Progenitor cell of endocrine pancreas (in vitro differentiated cells): ENCODE results near the gene MAP1S. TPM values are rescaled to one million over a fixed set of nuclear protein-coding genes. Genes with fewer than 3 reads are reported as not detected.

Source experiments
- DNase-seq: peaks from one replicate; pipeline ENCODE4 v3.0.0; 2021; ENCODE audit warnings: low spot score; ENCODE audit not compliant: unreplicated experiment
- H3K27ac Mint-ChIP-seq: 2 replicates; pipeline ENCODE4 v1.8.0; 2021; ENCODE audit warnings: mild to moderate bottlenecking, moderate library complexity, mixed read lengths
- H3K27me3 Mint-ChIP-seq: 2 replicates; pipeline ENCODE4 v1.8.0; 2021; ENCODE audit warnings: mixed read lengths
- H3K36me3 Mint-ChIP-seq: 2 replicates; pipeline ENCODE4 v1.8.0; 2022; ENCODE audit warnings: mixed read lengths; ENCODE audit not compliant: insufficient read depth
- H3K4me1 Mint-ChIP-seq: 2 replicates; pipeline ENCODE4 v1.8.0; 2021; ENCODE audit warnings: low read depth, mixed read lengths
- H3K4me3 Mint-ChIP-seq: 2 replicates; pipeline ENCODE4 v1.8.0; 2021; ENCODE audit warnings: low read depth, mild to moderate bottlenecking, moderate library complexity, mixed read lengths
- H3K9me3 Mint-ChIP-seq: 2 replicates; pipeline ENCODE4 v1.8.0; 2021; ENCODE audit warnings: low read depth, mixed read lengths
- CTCF ChIP-seq: fragments of 200-600 bp; sonication (generic); IDR thresholded peaks from one replicate; pipeline ENCODE4 v1.5.0; 2021; ENCODE audit warnings: antibody characterized with exemption, mild to moderate bottlenecking; ENCODE audit not compliant: unreplicated experiment
- total RNA-seq: library from RNA; stranded (reverse); gene quantifications from 2 replicates; pipeline ENCODE4 v1.2.1, GENCODE V29; 2021

Gene MAP1S
- total RNA-seq, 1 donor from 2014 or later: 94.2 TPM

- Mint-ChIP-seq H3K4me1 (no peaks in the 10 kb centered on the region), H3K27ac (no peak overlapping the region), H3K27me3 (peaks cover 9% of the 10 kb centered on the region), H3K36me3 (no peaks in the 10 kb centered on the region), H3K9me3 (no peaks in the 10 kb centered on the region), H3K4me3 (no peak overlapping the region)
- no peak for TF ChIP-seq CTCF
- no peak for DNase-seq
These were observed 34.7 kb downstream of the MAP1S start for GRCh38 chr19:17753976-17754375.

- no peak for TF ChIP-seq CTCF
- DNase-seq: no peak
- Mint-ChIP-seq H3K36me3 (no peaks in the 10 kb centered on the region), H3K9me3 (no peaks in the 10 kb centered on the region), H3K27ac (no peak overlapping the region), H3K4me3 (no peak overlapping the region), H3K27me3 (peaks cover under 1% of the 10 kb centered on the region), H3K4me1 (no peaks in the 10 kb centered on the region)
These were observed 35.6 kb downstream of the MAP1S start for GRCh38 chr19:17754634-17755442.

- Mint-ChIP-seq H3K27ac (no peak overlapping the region), H3K4me3 (no peak overlapping the region), H3K9me3 (no peaks in the 10 kb centered on the region), H3K36me3 (no peaks in the 10 kb centered on the region), H3K4me1 (no peaks in the 10 kb centered on the region), H3K27me3 (no peaks in the 10 kb centered on the region)
- TF ChIP-seq CTCF: no peak
- no peak for DNase-seq
These were observed 36.2 kb downstream of the MAP1S start for GRCh38 chr19:17755443-17755890.

GRCh38 chr19:17755977-17756670, 36.8 kb downstream of the MAP1S start:
- Mint-ChIP-seq H3K27ac (no peak overlapping the region), H3K9me3 (no peaks in the 10 kb centered on the region), H3K27me3 (no peaks in the 10 kb centered on the region), H3K4me1 (no peaks in the 10 kb centered on the region), H3K36me3 (no peaks in the 10 kb centered on the region), H3K4me3 (no peak overlapping the region)
- DNase-seq: peak; percentile 24
- TF ChIP-seq CTCF: no peak

- Mint-ChIP-seq H3K36me3 (no peaks in the 10 kb centered on the region), H3K9me3 (no peaks in the 10 kb centered on the region), H3K27me3 (no peaks in the 10 kb centered on the region), H3K4me1 (no peaks in the 10 kb centered on the region), H3K4me3 (no peak overlapping the region), H3K27ac (no peak overlapping the region)
- no peak for DNase-seq
- TF ChIP-seq CTCF: no peak
These were observed 37.8 kb downstream of the MAP1S start for GRCh38 chr19:17757125-17757524.
